Ramos (cell line): ENCODE measurements around the gene NANOG.
"Not testable (repeated sequence)": the region's sequence is repeated elsewhere in the genome, so short reads cannot be mapped to it uniquely, and the experiment has no call there.

Source experiments
- in situ Hi-C: fragments of 300-500 bp; cut with MboI; formaldehyde crosslinking; loops from one replicate; pipeline ENCODE4 v1.14.3; 2022; ENCODE audit warnings: low sequenced_read_pairs; ENCODE audit not compliant: unreplicated experiment

Gene NANOG

GRCh38 chr12:7798750-7799308 lies 9.6 kb downstream of the NANOG start:
- in situ Hi-C loops = not testable (repeated sequence)

DNA sequence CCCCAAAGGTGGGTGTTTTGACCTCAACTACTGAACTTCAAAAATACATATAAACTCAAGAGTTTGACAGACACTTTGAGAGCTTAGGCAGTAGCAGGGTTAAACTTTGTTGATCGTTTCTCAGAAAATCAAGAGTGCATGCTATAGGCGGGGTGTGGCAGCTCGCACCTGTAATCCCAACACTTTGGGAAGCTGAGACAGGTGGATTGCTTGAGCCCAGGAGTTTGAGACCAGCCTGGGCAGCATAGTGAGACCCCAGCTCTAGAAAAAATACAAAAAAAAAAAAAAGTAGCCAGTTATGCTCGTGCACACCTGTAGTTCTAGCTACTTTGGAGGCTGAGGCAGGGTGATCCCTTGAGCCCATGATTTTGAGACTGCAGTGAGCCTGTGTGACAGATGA lies 12.3 kb downstream of the NANOG start:
- in situ Hi-C loops = no loop called here

GRCh38 chr12:7806319-7806718 lies 17.1 kb downstream of the NANOG start:
- in situ Hi-C loops = not testable (repeated sequence)

GRCh38 chr12:7806863-7807487 lies 17.8 kb downstream of the NANOG start:
- in situ Hi-C loops = no loop called here

DNA sequence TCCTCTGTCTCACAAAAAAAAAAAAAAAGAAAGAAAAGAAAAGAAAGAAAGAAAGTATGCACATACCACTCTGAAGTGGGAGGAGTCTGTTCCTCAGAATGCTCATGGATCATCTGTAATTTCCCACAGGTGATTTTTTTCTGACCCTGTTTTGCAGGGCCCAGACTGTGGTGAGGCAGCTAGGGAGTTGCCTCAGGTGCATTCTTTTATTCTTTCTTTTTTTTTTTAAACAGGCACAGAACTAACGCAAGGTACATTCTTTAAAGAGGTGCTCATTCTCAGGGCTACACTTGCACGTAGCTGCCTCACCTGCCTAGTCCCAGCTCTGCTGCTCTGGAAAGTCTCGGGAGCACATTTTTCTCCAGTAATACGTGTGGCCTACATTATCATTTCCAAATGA lies 36.6 kb downstream of the NANOG start:
- in situ Hi-C loops = not testable (repeated sequence)

GRCh38 chr12:7829737-7830136 lies 40.5 kb downstream of the NANOG start:
- in situ Hi-C loops = not testable (repeated sequence)

- in situ Hi-C loops = no loop called here
Observed at GRCh38 chr12:7832059-7832696, 43.0 kb downstream of the NANOG start.

- in situ Hi-C loops = not testable (repeated sequence)
Observed at GRCh38 chr12:7833201-7833600, 44.0 kb downstream of the NANOG start.

DNA sequence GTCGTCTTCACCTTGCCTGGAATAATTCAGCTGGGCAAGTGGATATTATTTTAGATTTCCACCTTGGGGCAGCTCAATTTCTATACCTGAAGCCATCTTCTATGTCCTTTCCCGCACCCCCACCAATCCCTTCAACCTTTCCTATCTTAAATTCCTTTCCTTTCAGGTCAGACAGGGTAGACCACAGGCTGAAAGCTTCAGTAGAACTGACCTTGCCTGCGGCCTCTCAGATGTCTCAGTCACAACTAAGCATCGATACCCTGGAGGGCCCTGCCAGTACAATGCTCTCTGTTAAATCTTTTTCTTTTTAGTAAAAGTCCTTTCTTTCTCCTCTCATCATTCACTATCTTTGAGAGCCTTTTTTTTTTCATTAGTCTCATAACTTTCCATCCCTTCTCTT lies 44.6 kb downstream of the NANOG start:
- in situ Hi-C loops = no loop called here

- in situ Hi-C loops = no loop called here
Observed at GRCh38 chr12:7834701-7835100, 45.5 kb downstream of the NANOG start.

GRCh38 chr12:7835116-7835515 lies 45.9 kb downstream of the NANOG start:
- in situ Hi-C loops = no loop called here

DNA sequence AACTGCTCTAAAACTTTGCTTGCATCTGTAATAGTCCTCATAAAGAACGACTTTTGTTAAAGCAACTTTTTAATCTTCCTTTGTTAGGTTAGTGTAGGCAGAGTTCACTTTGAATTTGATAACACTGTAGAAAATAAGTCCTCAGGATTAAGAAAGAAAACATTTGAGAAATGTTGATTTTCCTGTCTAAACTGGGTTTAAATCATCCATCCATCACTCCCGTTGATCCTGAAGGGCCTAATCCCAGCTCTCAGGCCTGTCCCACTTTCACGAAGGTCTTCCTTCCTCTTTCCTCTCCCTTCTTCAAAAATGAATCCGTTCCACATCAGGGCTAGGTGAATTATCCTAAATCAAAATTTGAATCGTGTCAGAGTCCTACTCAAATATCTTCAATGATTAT lies 46.6 kb downstream of the NANOG start:
- in situ Hi-C loops = no loop called here

DNA sequence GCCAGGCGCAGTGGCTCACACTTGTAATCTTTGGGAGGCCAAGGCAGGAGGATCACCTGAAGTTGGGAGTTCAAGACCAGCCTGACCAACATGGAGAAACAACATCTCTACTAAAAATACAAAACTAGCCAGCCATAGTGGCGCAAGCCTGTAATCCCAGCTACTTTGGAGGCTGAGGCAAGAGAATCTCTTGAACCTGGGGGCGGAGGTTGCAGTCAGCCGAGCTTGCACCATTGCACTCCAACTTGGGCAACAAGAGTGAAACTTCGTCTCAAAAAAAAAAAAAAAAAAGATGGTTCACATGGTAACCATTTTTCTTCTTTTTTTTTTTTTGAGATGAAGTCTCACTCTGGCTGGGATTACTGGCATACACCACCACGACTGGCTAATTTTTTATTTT lies 48.2 kb downstream of the NANOG start:
- in situ Hi-C loops = no loop called here

GRCh38 chr12:7839226-7839625 lies 50.0 kb downstream of the NANOG start:
- in situ Hi-C loops = not testable (repeated sequence)

GRCh38 chr12:7839848-7840247 lies 50.6 kb downstream of the NANOG start:
- in situ Hi-C loops = not testable (repeated sequence)

- in situ Hi-C loops = not testable (repeated sequence)
Observed at GRCh38 chr12:7842444-7842843, 53.2 kb downstream of the NANOG start.

DNA sequence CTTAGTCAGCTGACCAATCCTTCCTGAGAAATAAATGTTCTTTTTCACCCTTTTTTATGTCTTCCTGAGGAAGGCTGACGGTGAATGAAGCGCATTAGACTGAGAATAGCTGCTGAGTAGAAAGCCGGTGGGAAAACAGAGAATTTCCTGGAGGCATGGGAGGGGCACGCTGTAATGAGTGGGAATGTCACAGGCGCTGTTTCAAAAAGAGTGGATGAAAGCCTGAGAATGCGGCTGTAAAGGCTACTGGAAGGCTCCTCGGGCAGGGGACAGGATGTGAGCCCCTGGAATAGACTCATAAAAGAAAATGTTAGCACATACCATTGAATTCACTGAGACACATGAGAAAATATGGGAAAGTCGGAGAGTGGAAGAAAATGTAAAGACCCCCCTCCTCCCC lies 53.9 kb downstream of the NANOG start:
- in situ Hi-C loops = not testable (repeated sequence)

DNA sequence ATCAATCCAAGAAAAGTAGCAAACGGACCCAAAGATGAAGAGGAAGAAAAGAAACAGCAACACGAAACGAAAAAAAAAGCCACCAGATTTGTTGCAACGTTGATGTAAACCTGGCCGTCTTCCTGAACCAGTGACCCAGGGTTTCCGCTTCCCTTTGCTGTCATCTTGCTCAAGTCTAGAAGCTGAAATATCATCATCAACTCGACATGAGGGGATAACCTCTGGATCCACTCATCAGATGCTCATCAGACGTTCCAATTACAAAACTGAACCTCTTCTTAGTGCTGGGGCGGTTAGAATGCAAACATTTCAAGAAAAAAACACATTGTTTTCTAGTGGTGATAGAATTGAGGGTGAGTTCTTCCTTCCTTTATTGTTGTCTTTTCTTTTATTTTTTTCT lies 54.4 kb downstream of the NANOG start:
- in situ Hi-C loops = not testable (repeated sequence)

- in situ Hi-C loops = no loop called here
Observed at GRCh38 chr12:7844116-7844515, 54.9 kb downstream of the NANOG start.

- in situ Hi-C loops = not testable (repeated sequence)
Observed at GRCh38 chr12:7847226-7848097, 58.3 kb downstream of the NANOG start.

- in situ Hi-C loops = not testable (repeated sequence)
Observed at GRCh38 chr12:7848098-7848422, 58.9 kb downstream of the NANOG start.
